Measurements from ENCODE around the gene CALML3. TPM values are rescaled to one million over a fixed set of nuclear protein-coding genes. Genes with fewer than 3 reads are reported as not detected.

The CALML3 gene
- total and polyA plus RNA-seq, 2 of the 13 experiments (the other 11 are each of a cell fraction or from before 2014, with no cell fraction given): not detected

DNA sequence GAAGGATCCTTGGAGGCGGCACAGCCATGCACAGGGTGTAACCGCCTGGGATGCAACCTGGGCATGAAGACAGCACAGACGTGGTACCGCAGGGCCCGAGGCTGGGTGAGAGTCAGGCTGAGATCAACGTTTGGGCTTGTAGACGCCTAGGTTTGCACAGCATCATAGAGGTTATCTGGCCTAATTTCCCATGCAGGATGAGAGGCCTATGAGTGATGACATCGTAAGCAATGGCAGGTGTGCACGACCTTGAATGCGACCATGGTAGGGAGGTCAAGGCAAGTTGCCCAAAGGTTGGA, 7.5 kb downstream of the CALML3 start:
- no peak for FAIRE-seq
- BruUV-seq (replicated peaks): no TSS peak
- Histone ChIP-seq H3K9me3 (ENCODE audit: low read length) (no peaks in the 10 kb centered on the region), H3K4me2 (ENCODE audit: low read depth, low read length) (no peak overlapping the region), H4K20me1 (ENCODE audit: insufficient read depth, low read length) (no peaks in the 10 kb centered on the region), H3K27ac (ENCODE audit: extremely low read length, insufficient read depth, low read length) (no peak overlapping the region), H3K4me1 (ENCODE audit: insufficient read depth, low read length) (peaks cover 99% of the 10 kb centered on the region), H3K9ac (ENCODE audit: insufficient read depth, low read depth, low read length) (no peak overlapping the region), H3K79me2 (ENCODE audit: insufficient read depth, low read length) (no peaks in the 10 kb centered on the region), H3K36me3 (replicated peaks in 1 of 2; ENCODE audit: control insufficient read depth in 1 of 2, insufficient read depth in 2 of 2, low read length in 2 of 2) (no peaks in the 10 kb centered on the region), H3K4me3 (replicated peaks in 1 of 3; ENCODE audit: insufficient read depth in 1 of 3, low read depth in 2 of 3, low read length in 3 of 3) (no peak overlapping the region), H2AFZ (ENCODE audit: low read length) (no peak overlapping the region), H3K27me3 (ENCODE audit: control insufficient read depth in 1 of 2, insufficient read depth in 2 of 2, low read length in 2 of 2) (no peaks in the 10 kb centered on the region)
- intact Hi-C loops (cut with micrococcal nuclease; ENCODE audit: unreplicated experiment): no loop called here
- 84% methylated on average over 9 of the region's 10 CpGs for whole genome bisulfite sequencing (ENCODE audit: low lambda C conversion rate)
- ATAC-seq: no peak
- POLR2A ChIA-PET: interaction anchor here (1.0 kb wide), 1 partner anchor 16 kb away, joined by 3 read pairs; no protein-coding TSS in a partner anchor
- no peak for DNase-seq (ENCODE audit: low spot score)
- TF ChIP-seq, protein P1, sequence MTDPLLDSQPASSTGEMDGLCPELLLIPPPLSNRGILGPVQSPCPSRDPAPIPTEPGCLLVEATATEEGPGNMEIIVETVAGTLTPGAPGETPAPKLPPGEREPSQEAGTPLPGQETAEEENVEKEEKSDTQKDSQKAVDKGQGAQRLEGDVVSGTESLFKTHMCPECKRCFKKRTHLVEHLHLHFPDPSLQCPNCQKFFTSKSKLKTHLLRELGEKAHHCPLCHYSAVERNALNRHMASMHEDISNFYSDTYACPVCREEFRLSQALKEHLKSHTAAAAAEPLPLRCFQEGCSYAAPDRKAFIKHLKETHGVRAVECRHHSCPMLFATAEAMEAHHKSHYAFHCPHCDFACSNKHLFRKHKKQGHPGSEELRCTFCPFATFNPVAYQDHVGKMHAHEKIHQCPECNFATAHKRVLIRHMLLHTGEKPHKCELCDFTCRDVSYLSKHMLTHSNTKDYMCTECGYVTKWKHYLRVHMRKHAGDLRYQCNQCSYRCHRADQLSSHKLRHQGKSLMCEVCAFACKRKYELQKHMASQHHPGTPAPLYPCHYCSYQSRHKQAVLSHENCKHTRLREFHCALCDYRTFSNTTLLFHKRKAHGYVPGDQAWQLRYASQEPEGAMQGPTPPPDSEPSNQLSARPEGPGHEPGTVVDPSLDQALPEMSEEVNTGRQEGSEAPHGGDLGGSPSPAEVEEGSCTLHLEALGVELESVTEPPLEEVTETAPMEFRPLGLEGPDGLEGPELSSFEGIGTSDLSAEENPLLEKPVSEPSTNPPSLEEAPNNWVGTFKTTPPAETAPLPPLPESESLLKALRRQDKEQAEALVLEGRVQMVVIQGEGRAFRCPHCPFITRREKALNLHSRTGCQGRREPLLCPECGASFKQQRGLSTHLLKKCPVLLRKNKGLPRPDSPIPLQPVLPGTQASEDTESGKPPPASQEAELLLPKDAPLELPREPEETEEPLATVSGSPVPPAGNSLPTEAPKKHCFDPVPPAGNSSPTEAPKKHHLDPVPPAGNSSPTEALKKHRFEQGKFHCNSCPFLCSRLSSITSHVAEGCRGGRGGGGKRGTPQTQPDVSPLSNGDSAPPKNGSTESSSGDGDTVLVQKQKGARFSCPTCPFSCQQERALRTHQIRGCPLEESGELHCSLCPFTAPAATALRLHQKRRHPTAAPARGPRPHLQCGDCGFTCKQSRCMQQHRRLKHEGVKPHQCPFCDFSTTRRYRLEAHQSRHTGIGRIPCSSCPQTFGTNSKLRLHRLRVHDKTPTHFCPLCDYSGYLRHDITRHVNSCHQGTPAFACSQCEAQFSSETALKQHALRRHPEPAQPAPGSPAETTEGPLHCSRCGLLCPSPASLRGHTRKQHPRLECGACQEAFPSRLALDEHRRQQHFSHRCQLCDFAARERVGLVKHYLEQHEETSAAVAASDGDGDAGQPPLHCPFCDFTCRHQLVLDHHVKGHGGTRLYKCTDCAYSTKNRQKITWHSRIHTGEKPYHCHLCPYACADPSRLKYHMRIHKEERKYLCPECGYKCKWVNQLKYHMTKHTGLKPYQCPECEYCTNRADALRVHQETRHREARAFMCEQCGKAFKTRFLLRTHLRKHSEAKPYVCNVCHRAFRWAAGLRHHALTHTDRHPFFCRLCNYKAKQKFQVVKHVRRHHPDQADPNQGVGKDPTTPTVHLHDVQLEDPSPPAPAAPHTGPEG (CRISPR knock-in tag; IDR thresholded peaks at IDR 0.05): 0 out of 2 replicates have a peak, but pooled peaks have one; percentile 10
- TF ChIP-seq ZKSCAN1 (IDR thresholded peaks at IDR 0.05; ENCODE audit: low read length) (no peak), NRL (CRISPR knock-in tag; IDR thresholded peaks at IDR 0.05; ENCODE audit: borderline replicate concordance) (no peak), ZNF564 (CRISPR knock-in tag; IDR thresholded peaks at IDR 0.05) (no peak)
- CTCF ChIA-PET (ENCODE audit: low intra/inter-chr PET ratio, low total read pairs): no interaction called here
- in situ Hi-C loops (cut with HindIII; ENCODE audit: extremely low pct_ligation_motif_present, low pct_unique_long_range_greater_than_20kb): no loop called here

Measured in HepG2 (cell line).